BJ (cell line): ENCODE data around the gene TBC1D20. TPM values are rescaled to one million over a fixed set of nuclear protein-coding genes. Genes with fewer than 3 reads are reported as not detected.

Experiments
- CTCF ChIA-PET: fragments of 350-600 bp; formaldehyde crosslinking; extraction: SDS; loops from one replicate; lab custom pipeline; 2021; ENCODE audit warnings: antibody characterized with exemption, inconsistent platforms; lab: Yijun Ruan, JAX
- POLR2A ChIA-PET: fragments of 300-600 bp; sonication (Branson Sonifier 250); formaldehyde crosslinking; extraction: SDS; loops from one replicate; lab custom pipeline; 2021; ENCODE audit warnings: antibody characterized with exemption; lab: Charles Lee
- DNase-seq: peaks from one replicate; pipeline ENCODE4 v3.0.0-alpha.2; 2011; ENCODE audit warnings: low read depth
- H3K27me3 ChIP-seq: 2 replicates; pipeline ENCODE4 v1.6.0; 2011; ENCODE audit warnings: low read length; ENCODE audit not compliant: control insufficient read depth, insufficient read depth
- H3K36me3 ChIP-seq: 2 replicates; pipeline ENCODE4 v1.5.1; 2011; ENCODE audit warnings: low read length; ENCODE audit not compliant: control insufficient read depth, insufficient read depth
- H3K4me3 ChIP-seq: 2 replicates; pipeline ENCODE4 v1.5.1; 2011; ENCODE audit warnings: low read depth, mild to moderate bottlenecking, control low read depth, low read length
- polyA plus RNA-seq: library from polyadenylated mRNA; depleted of rRNA; stranded (reverse); fragments of >200 nt; gene quantifications from 2 replicates; pipeline ENCODE4 v1.2.3, GENCODE V29; 2011
- TF ChIP-seq, protein P1 (sequence below): IDR thresholded peaks from 2 replicates; pipeline ENCODE4 v1.5.1; 2011; ENCODE audit warnings: low read depth, mild to moderate bottlenecking, control low read depth, inconsistent platforms, low read length, moderate library complexity; ENCODE audit not compliant: insufficient read depth

The TBC1D20 gene
- polyA plus RNA-seq, 1 experiment: 63.7 TPM

DNA sequence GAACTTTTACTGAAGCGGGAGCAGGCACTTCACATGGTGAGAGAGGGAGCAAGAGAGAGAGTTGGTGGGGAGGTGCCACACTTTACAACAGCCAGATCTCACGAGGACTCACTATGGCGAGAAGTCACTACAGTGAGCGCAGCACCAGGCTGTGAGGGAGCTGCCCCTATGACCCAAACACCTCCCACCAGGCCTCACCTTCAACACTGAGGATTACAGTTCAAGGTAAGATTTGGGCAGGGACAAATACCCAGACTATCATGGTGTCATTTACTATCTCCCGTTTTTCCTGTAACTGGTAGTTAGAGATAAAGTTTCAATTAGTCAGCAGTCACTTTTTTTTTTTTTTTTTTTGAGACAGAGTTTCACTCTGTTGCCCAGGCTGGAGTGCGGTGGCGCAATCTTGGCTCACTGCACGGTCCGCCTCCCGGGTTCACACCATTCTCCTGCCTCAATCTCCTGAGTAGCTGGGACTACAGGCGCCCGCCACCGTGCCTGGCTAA lies 46.5 kb downstream of the TBC1D20 start:
- TF ChIP-seq, protein P1, sequence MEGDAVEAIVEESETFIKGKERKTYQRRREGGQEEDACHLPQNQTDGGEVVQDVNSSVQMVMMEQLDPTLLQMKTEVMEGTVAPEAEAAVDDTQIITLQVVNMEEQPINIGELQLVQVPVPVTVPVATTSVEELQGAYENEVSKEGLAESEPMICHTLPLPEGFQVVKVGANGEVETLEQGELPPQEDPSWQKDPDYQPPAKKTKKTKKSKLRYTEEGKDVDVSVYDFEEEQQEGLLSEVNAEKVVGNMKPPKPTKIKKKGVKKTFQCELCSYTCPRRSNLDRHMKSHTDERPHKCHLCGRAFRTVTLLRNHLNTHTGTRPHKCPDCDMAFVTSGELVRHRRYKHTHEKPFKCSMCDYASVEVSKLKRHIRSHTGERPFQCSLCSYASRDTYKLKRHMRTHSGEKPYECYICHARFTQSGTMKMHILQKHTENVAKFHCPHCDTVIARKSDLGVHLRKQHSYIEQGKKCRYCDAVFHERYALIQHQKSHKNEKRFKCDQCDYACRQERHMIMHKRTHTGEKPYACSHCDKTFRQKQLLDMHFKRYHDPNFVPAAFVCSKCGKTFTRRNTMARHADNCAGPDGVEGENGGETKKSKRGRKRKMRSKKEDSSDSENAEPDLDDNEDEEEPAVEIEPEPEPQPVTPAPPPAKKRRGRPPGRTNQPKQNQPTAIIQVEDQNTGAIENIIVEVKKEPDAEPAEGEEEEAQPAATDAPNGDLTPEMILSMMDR: no peak
- CTCF ChIA-PET: interaction anchor here (0.7 kb wide), 1 partner anchor 17 kb away, joined by 3 read pairs; no protein-coding TSS in a partner anchor
- Histone ChIP-seq H3K27me3 (no peaks in the 10 kb centered on the region), H3K36me3 (peaks cover 25% of the 10 kb centered on the region), H3K4me3 (no peak overlapping the region)
- no peak for DNase-seq
- POLR2A ChIA-PET: no interaction called here

DNA sequence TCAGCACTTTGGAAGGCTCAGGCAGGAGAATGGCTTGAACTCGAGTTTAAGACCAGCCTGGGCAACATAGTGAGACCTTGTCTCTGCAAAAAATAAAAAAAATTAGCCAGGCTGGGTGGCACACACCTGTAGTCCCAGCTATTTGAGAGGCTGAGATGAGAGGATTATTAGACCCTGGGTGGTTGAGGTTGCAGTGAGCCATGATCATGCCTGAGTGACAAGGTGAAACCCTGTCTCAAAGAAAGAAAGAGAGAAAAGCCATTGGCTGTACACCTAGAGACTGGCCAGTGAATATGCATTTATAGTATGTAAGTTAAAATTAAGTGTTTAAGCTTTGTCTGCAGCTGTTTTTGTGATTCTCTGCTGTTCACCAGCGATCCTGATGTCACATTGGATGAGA lies 48.2 kb downstream of the TBC1D20 start:
- no peaks in the 10 kb centered on the region for H3K27me3 ChIP-seq
- TF ChIP-seq, protein P1: no peak
- peaks cover 17% of the 10 kb centered on the region for H3K36me3 ChIP-seq
- POLR2A ChIA-PET: no interaction called here
- H3K4me3 ChIP-seq: no peak overlapping the region
- no peak for DNase-seq
- CTCF ChIA-PET: no interaction called here

DNA sequence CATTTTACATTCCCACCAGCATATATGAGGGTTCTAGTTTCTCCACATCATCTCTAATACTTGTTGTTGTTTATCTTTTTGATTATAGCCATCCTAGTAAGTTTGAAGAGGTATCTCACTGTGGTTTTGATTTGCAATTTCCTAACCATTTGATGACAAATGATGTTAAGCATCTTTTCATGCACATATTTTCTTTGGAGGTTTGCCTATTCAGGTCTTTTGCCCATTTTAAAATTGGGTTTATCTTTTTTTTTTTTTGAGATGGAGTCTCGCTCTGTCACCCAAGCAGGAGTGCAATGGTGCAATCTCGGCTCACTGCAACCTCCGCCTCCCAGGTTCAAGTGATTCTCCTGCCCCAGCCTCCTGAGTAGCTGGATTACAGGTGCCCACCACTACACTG lies 50.3 kb downstream of the TBC1D20 start:
- TF ChIP-seq, protein P1: no peak
- POLR2A ChIA-PET: no interaction called here
- CTCF ChIA-PET: no interaction called here
- peaks cover 5% of the 10 kb centered on the region for H3K36me3 ChIP-seq
- no peak for DNase-seq
- no peaks in the 10 kb centered on the region for H3K27me3 ChIP-seq
- no peak overlapping the region for H3K4me3 ChIP-seq

DNA sequence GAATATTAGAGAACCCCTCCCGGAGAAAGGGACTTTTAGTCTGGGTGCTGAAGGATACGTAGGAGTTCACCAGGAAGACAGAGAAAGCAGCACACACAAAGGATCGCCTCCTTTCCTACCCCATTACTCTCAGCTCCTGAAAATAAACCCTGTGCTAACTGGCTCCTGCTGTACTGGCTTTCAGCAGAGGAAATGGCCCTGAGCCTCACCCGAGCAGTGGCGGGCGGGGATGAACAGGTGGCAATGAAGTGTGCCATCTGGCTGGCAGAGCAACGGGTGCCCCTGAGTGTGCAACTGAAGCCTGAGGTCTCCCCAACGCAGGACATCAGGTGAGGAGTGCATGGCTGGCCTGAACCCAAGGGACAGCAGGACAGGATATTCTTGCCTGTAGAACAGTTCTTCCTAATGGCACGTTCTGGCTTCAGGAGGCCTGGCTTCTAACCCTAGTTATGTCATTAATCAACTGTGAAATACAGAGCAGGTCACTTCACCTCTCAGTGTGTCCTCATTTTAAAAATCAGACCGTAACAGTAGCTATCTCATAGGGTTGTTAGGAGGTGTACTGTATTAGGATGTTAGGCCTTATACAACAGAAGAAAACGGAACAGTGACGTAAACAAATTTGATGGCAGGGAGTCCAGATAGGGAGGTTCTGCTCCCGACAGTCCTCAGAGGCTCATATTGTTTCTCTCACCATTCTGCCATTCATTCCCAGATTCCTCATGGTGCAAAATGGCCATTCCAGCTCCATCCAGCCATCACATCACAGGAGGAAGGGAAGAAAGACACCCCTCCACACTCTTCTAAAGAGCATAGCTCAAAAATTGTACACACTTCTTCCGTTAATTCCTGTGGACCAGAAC lies 52.4 kb downstream of the TBC1D20 start:
- CTCF ChIA-PET: interaction anchor here (0.9 kb wide), 1 partner anchor 11 kb away, joined by 6 read pairs; no protein-coding TSS in a partner anchor
- no peak overlapping the region for H3K4me3 ChIP-seq
- POLR2A ChIA-PET: no interaction called here

More for the DNA sequence above, 52.4 kb downstream of the TBC1D20 start:
- TF ChIP-seq, protein P1: no peak
- H3K36me3 ChIP-seq: peaks cover 1% of the 10 kb centered on the region
- no peaks in the 10 kb centered on the region for H3K27me3 ChIP-seq
- no peak for DNase-seq
